ENCODE results near the gene ZNF143. TPM values are rescaled to one million over a fixed set of nuclear protein-coding genes. Genes with fewer than 3 reads are reported as not detected.

ZNF143 gene
- total and polyA plus RNA-seq, 2 of the 13 experiments (the other 11 are each of a cell fraction or from before 2014, with no cell fraction given): 22.4 to 35.6 TPM

DNA sequence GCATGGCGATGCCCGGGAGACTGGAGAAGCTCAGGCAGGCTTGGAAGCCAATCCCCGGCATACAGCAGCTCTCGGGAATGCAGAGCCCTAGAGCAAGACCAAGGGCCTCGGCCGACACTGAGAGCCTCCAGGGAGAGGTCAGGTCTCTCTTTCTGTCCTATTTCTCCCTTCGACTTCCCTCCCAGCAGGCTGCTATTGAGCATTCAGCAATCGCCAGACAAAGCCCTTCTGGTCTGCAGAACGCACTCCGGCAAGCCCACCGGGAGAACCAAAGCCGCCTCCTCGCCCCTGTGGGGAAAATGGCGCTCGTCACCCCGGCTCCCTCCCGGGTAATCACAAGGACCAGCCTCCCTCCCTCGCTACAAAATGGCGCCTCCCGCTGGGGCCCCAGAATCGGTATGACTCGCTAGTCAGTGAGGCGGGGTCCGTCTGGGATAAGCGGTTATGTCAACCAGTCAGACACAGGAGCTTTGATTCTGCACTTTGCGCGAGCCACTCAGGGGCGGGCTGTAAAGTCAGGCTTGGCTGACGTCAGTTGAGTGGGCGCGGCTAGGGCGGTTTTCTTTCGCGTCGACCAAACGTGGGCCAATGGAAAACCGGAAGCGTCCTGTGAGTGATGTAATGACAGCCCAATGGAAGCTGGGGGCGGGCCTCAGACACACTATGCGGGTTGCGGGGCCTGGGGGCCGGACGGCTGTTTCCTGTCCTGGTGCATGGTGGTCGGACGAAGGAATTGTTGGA is at the start of gene ZNF143 (continued):
- TF ChIP-seq, protein P1, sequence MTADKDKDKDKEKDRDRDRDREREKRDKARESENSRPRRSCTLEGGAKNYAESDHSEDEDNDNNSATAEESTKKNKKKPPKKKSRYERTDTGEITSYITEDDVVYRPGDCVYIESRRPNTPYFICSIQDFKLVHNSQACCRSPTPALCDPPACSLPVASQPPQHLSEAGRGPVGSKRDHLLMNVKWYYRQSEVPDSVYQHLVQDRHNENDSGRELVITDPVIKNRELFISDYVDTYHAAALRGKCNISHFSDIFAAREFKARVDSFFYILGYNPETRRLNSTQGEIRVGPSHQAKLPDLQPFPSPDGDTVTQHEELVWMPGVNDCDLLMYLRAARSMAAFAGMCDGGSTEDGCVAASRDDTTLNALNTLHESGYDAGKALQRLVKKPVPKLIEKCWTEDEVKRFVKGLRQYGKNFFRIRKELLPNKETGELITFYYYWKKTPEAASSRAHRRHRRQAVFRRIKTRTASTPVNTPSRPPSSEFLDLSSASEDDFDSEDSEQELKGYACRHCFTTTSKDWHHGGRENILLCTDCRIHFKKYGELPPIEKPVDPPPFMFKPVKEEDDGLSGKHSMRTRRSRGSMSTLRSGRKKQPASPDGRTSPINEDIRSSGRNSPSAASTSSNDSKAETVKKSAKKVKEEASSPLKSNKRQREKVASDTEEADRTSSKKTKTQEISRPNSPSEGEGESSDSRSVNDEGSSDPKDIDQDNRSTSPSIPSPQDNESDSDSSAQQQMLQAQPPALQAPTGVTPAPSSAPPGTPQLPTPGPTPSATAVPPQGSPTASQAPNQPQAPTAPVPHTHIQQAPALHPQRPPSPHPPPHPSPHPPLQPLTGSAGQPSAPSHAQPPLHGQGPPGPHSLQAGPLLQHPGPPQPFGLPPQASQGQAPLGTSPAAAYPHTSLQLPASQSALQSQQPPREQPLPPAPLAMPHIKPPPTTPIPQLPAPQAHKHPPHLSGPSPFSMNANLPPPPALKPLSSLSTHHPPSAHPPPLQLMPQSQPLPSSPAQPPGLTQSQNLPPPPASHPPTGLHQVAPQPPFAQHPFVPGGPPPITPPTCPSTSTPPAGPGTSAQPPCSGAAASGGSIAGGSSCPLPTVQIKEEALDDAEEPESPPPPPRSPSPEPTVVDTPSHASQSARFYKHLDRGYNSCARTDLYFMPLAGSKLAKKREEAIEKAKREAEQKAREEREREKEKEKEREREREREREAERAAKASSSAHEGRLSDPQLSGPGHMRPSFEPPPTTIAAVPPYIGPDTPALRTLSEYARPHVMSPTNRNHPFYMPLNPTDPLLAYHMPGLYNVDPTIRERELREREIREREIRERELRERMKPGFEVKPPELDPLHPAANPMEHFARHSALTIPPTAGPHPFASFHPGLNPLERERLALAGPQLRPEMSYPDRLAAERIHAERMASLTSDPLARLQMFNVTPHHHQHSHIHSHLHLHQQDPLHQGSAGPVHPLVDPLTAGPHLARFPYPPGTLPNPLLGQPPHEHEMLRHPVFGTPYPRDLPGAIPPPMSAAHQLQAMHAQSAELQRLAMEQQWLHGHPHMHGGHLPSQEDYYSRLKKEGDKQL (CRISPR knock-in tag; IDR thresholded peaks at IDR 0.05; ENCODE audit: low read depth): no peak
- TF ChIP-seq MIXL1 (CRISPR knock-in tag; IDR thresholded peaks at IDR 0.05) (0 out of 2 replicates have a peak, but pooled peaks have one; percentile 51), ZNF781 (CRISPR knock-in tag; IDR thresholded peaks at IDR 0.05; ENCODE audit: borderline replicate concordance, not compliant biosample characterization) (peak; percentile 30), TCF7L2 (IDR thresholded peaks at IDR 0.05; ENCODE audit: low read depth, low read length) (no peak), CREB1 (IDR thresholded peaks at IDR 0.05) (peak; percentile 98), CREB1 (CRISPR knock-in tag; IDR thresholded peaks at IDR 0.05) (peak; percentile 98), SRF (IDR thresholded peaks at IDR 0.05; ENCODE audit: low read depth, low read length) (0 out of 2 replicates have a peak, but pooled peaks have one; percentile 45), RBM22 (optimal IDR thresholded peaks at IDR 0.05; ENCODE audit: low read length) (peak; percentile 33), ZFP90 (CRISPR knock-in tag; IDR thresholded peaks at IDR 0.05; ENCODE audit: borderline replicate concordance) (0 out of 2 replicates have a peak, but pooled peaks have one; percentile 20), HOXA5 (CRISPR knock-in tag; IDR thresholded peaks at IDR 0.05) (no peak), PAX8 (CRISPR knock-in tag; IDR thresholded peaks at IDR 0.05; ENCODE audit: borderline replicate concordance) (no peak), ZSCAN12 (CRISPR knock-in tag; IDR thresholded peaks at IDR 0.05) (0 out of 2 replicates have a peak, but pooled peaks have one; percentile 16), SALL2 (CRISPR knock-in tag; IDR thresholded peaks at IDR 0.05) (peak; percentile 62), KLF16 (CRISPR knock-in tag; IDR thresholded peaks at IDR 0.05) (peak in 1 of 2 experiments; percentile 46; a peak in 2 of 4 replicates), SP5 (CRISPR knock-in tag; IDR thresholded peaks at IDR 0.05; ENCODE audit: borderline replicate concordance, low read depth) (peak; percentile 51), GABPB1 (CRISPR knock-in tag; IDR thresholded peaks at IDR 0.05) (peak; percentile 95)
- TF ChIP-seq, protein P2, sequence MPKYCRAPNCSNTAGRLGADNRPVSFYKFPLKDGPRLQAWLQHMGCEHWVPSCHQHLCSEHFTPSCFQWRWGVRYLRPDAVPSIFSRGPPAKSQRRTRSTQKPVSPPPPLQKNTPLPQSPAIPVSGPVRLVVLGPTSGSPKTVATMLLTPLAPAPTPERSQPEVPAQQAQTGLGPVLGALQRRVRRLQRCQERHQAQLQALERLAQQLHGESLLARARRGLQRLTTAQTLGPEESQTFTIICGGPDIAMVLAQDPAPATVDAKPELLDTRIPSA (CRISPR knock-in tag; IDR thresholded peaks at IDR 0.05; ENCODE audit: borderline replicate concordance): 0 out of 2 replicates have a peak, but pooled peaks have one; percentile 8
- TF ChIP-seq, protein P3, sequence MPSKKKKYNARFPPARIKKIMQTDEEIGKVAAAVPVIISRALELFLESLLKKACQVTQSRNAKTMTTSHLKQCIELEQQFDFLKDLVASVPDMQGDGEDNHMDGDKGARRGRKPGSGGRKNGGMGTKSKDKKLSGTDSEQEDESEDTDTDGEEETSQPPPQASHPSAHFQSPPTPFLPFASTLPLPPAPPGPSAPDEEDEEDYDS (CRISPR knock-in tag; IDR thresholded peaks at IDR 0.05): peak; percentile 80
- TF ChIP-seq, protein P4, sequence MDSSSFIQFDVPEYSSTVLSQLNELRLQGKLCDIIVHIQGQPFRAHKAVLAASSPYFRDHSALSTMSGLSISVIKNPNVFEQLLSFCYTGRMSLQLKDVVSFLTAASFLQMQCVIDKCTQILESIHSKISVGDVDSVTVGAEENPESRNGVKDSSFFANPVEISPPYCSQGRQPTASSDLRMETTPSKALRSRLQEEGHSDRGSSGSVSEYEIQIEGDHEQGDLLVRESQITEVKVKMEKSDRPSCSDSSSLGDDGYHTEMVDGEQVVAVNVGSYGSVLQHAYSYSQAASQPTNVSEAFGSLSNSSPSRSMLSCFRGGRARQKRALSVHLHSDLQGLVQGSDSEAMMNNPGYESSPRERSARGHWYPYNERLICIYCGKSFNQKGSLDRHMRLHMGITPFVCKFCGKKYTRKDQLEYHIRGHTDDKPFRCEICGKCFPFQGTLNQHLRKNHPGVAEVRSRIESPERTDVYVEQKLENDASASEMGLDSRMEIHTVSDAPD (CRISPR knock-in tag; IDR thresholded peaks at IDR 0.05): no peak
